ENCODE measurements around the gene SLPI.

GRCh38 chr20:45279992-45280391, 25.6 kb upstream of the SLPI start:
- TF ChIP-seq CTCF (conservative IDR thresholded peaks at IDR 0.05; ENCODE audit: low read depth in 2 of 2), result no peak
- TF ChIP-seq EZH2phosphoT487 (IDR thresholded peaks at IDR 0.05; ENCODE audit: unreplicated experiment), result no peak

Data from GM23338 (cell line).